GM19452 (cell line): ENCODE data around the gene FRMD4A.
"Not testable (repeated sequence)": the region's sequence is repeated elsewhere in the genome, so short reads cannot be mapped to it uniquely, and the experiment has no call there.

Source experiments
- ATAC-seq: cut with Tn5 transposase; IDR thresholded peaks from one replicate; pipeline ENCODE4 v1.9.1; 2021; ENCODE audit not compliant: unreplicated experiment

The FRMD4A gene

DNA sequence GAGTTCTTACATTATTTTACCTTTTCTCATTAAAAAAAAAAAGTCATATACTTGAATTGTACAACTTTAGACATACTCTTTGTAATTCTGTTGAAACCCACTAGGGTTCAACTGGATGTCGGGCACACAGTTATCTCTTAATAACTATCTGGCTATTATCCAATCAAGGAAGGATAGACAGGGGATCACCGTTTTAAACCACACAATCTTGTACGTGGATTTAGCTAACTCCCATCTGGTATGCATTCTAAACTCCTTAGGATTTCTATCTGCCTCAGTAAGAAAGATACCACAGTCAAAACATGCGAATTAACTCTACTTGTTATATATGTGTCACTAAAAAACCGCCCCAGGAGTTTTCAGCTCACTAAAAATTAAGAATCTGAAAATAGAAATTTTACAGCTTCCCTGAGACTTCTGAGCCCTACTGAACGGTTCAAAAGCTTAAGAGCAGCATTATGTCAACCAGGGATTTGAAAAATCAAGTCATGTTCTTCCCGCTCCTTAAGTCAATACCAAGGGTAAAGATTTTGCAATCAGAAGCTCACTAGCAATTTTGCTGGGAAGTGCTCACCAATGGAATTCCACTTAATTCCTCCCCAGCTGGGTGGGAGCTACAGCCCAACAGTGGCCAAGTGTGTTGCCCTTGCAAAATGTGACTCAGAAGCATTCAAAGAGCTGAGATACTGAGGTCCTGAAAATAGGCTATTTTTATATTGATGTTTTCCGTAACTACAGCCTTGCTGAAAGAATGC, 267.0 kb downstream of the FRMD4A start:
- no peak for ATAC-seq

DNA sequence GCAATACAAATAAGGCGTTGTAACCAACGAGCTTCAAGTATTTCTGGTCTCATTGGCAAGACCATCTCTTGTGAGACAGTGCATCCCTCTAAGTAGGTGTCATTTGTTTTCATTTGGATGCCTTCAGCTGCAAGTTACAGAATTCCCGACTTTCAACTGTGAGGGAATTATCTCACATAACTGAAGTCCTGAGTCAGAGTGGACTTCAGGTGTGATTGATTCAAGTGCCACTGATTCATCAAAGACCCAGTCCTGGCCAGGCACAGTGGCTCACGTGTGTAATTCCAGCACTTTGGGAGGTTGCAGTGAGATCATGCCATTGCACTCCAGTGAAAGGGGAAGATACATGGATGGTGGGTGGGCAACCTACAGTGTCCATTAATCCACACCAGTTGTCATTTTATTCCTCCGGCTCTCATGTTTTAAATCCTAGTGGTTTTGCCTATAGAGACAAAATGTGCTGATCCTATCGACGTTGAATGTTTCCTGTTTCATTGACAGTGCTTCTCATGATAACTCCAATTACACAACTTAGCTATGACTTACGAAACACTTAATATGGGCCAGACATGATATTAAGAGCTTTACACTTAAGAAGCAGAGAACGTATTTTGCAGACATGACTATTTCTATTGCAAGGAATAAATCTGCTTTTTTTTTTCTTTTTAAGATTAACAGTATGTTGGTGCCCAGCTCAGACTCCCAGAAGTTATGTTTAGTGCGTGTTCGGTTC, 268.0 kb downstream of the FRMD4A start:
- no peak for ATAC-seq

DNA sequence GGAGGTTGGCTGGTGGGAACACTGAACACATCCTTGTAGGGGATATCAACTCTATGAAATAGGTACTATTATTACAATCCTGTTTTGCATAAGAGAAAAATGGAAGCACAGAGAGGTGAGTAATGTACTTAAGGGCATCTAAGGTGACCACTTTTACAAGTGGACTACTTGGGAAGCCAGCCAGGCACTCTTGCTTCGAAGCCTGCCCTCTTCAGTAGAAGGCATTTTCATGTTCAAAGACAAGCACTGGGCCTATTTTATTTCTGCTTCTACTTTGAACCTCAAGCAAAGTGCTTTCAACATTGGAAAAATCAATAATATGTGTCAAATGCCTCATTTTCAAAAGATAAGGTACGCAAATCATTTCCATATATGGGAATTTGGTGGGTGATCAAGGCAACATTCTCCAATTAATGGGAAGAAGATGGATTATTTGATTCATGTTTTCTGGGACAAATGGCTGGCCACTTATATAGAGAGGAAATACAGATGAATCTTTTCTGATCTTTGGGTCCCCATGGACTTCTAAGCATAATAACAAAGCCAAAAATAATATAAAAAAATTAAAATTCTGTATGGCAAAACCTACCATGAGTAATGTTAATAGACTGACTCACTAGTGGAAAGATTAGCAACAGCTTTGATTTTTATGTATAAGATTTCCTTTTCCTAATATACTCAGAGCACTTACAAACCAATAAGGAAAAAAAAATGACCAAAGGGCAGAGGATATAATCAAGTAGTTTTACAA, 270.2 kb downstream of the FRMD4A start:
- no peak for ATAC-seq

DNA sequence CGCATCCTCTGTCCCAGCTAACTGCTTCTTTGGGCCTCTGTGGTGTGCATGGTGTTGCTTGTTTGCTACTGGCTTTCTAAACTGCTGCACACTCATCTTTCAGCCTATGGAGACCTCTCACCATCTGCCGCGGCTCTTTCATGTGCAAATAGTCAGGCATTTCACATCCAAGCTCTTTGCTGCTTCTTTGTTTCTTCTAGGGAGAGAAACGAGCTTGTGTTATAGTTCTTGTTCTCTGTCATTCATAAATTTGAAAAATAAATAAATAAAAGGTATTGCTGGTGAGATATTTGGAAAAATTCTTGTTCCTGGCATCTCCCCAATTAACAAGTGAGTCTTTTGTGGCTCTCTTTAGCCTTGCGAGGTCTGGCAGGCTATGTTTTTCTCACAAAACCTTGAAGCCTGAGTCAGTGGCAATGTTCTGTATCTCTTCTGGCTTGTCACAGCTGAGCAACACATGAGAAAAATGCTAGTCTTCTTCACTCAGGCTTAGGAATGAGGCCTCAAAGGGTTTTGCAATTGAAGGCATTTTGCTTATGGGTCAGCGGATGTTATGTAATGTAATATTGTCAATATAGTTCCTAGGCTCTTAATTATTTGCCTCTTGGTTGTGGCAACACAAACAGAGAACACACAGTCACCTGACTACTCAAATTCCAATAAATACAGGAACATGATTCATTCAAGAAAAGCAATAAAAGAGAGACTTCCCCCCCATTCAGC, 274.0 kb downstream of the FRMD4A start:
- no peak for ATAC-seq

- no peak for ATAC-seq
These were observed 277.8 kb downstream of the FRMD4A start for GRCh38 chr10:14052931-14053330.

- no peak for ATAC-seq
These were observed 280.1 kb downstream of the FRMD4A start for GRCh38 chr10:14050598-14050997.

DNA sequence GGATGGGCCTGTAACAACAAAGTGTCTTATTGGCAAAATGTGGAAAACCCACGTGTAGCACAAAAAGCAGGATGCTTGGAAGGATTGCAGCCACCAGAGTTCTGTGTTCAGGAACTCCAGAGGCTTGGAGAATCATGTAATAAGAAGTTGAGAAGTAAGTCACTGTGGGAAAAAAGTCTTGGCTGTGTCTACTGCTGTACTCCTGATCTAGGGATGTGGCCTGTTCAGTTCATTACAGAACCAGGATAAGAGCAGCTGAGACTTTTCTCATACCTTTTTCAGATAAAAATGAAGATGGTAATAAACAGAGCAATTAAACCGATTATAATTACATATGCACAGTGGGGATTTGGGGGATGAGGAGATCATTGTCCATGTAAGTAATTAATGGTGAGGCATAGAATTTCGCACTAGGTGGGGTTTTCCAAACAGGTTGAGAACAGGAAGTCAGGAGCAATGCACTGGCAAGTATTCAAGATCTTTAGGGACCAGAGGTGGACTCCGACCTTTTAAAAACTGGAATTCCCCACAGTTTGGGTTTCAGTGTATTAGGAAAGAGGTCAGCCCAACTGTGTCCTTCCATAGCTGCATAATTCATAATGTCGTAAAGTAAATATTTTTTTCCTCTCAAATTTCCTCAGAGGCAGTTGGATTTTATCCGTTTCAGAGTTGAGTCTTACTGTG, 281.7 kb downstream of the FRMD4A start:
- ATAC-seq = no peak

DNA sequence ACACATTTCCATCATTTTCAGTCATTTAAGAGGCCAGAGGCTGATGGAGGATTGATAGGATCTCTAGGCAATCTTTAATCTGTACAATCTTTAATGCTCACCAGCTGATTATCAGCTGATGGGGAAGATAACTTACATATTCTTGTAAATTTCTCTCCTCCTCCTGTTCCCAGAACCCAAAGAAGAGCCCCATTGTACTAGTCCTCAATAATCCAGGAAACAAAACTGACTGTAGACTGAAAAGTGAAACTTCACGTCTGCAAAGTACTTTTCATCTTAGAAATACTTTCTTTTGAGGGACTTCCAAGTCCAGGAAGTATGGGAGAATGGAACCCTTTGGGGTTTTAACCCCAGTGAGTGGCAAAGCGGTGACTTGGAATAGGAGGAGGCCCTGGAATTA, 283.3 kb downstream of the FRMD4A start:
- no peak for ATAC-seq

GRCh38 chr10:14042051-14042450, 288.7 kb downstream of the FRMD4A start:
- not testable (repeated sequence) for ATAC-seq

- no peak for ATAC-seq
These were observed 289.7 kb downstream of the FRMD4A start for GRCh38 chr10:14040787-14041631.

DNA sequence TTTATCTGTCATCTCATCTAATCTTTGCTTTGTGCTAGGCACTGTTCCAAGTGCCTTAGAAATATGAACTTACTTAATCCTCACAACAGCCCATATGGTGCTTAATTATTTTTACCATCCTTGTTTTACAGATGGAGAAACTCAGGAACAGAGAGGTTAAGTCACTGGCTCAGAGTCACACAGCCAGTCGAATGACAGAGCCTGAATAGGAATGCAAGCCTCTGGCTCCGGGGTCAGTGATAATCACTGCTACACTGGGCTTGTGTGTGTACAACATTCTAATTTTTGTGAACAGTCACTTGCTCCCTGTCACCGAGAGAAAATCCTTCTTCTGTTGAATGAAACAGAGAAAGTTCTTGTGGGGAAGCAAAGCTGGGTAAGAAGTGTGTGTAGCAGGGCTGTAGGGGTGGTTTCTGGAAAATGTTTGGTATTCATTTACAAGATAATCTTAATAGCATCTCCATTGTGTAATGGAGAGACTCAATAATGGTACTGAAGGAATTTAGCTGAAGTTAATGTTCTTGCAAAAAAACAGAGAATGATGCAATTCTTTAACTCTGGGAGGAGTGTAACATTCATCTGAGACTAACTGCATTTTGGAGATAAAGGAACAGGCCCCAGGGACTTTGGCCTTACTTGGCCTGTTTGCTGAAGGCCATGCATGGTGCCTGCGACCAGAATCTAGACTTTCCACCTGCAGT, 290.6 kb downstream of the FRMD4A start:
- no peak for ATAC-seq

DNA sequence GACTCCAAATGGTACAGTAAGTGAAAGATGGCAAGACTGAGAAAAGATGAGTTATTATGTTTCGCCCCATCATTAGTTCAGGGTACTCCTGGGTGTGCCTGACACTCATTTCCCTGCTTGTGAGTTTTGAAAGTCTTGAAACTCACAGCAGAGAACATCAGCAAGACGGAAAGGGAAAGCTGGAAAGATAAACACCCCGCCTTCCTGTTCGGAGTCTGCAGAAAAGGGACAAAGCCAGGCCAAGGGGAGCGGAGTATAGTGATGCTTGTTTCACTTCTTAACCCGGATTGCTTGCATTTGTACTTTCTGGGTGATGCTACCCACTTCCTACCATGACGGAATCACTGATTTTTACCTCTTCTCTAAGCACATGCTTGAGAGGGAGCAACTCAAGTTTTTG, 294.5 kb downstream of the FRMD4A start:
- ATAC-seq = no peak

DNA sequence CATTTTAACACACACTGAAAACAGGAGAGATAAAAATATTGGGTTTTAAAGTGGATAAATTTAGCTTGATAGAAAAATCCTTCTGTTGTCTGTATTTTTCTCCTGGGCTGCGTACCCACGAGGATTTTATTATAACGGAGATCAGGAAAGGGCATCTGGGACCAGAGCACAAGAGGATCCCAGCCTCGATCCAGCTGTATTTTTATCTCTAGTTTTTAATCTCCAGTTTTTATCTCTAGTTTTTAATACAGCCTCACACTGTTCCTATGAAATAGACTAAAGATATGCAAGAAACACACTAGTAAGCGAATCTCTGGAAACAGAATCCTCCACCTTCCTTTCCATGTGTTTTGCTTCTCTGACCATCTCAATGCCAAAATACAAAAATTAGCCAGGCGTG, 295.2 kb downstream of the FRMD4A start:
- ATAC-seq = no peak

GRCh38 chr10:14032406-14032998, 298.2 kb downstream of the FRMD4A start:
- ATAC-seq = no peak

DNA sequence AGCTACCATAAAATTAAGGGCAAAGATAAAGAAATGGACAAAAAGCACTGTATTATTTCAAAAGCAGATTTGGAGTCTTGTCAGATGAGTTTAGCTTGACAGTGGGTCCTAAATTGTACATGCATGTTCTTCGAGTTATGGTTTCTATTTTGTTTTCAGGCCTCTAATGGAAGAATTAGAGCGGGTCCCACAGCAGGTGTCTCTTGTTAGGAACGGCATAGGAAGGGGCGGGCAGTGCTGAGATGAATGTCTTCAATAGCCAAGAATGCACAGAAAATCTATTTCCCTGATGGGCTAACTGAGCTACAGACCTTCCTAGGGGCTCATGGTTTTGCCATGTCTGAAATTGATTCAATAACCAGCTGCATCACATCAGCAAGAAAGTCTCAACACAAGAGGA, 304.4 kb downstream of the FRMD4A start:
- no peak for ATAC-seq

GRCh38 chr10:14025283-14026189, 305.2 kb downstream of the FRMD4A start:
- no peak for ATAC-seq

- no peak for ATAC-seq
These were observed 306.2 kb downstream of the FRMD4A start for GRCh38 chr10:14024329-14025202.
